GM12891 (cell line): ENCODE measurements around the gene TESK2.
A peak's percentile ranks its signal among the peaks of the same experiment; 100 is the strongest.

Source experiments
- DNase-seq: peaks from one replicate; pipeline ENCODE4 v3.0.0; 2011; ENCODE audit warnings: low spot score; ENCODE audit not compliant: insufficient read length
- FAIRE-seq: peaks from 2 replicates; lab custom pipeline; 2011; peaks lifted over from hg19 to GRCh38; lab: Jason Lieb, UNC
- PAX5 ChIP-seq: IDR thresholded peaks from 2 replicates; pipeline ENCODE4 v1.6.1; 2011; ENCODE audit warnings: low read length, moderate library complexity, mild to moderate bottlenecking; ENCODE audit not compliant: insufficient read depth, severe bottlenecking
- POLR2A ChIP-seq: IDR thresholded peaks from 2 replicates; pipeline ENCODE4 v1.6.1; 2011; ENCODE audit warnings: low read depth, low read length, control low read depth
- POLR2AphosphoS5 ChIP-seq: IDR thresholded peaks from 2 replicates; pipeline ENCODE4 v1.6.1; 2011; ENCODE audit warnings: low read depth, low read length, control low read depth
- POU2F2 ChIP-seq: IDR thresholded peaks from 2 replicates; pipeline ENCODE4 v1.6.1; 2011; ENCODE audit warnings: low read depth, mild to moderate bottlenecking, control low read depth, low read length, moderate library complexity
- SPI1 ChIP-seq: IDR thresholded peaks from 2 replicates; pipeline ENCODE4 v1.6.1; 2011; ENCODE audit warnings: low read depth, low read length, control low read depth
- TAF1 ChIP-seq: IDR thresholded peaks from 2 replicates; pipeline ENCODE4 v1.6.1; 2011; ENCODE audit warnings: low read depth, low read length, control low read depth

TESK2 gene

GRCh38 chr1:45383191-45383590, 107.8 kb downstream of the TESK2 start:
- TF ChIP-seq POLR2AphosphoS5 (no peak), POU2F2 (no peak), PAX5 (no peak), TAF1 (no peak)
- no peak for DNase-seq
- peak; percentile 5 for FAIRE-seq

- FAIRE-seq: peak; percentile 80
- TF ChIP-seq SPI1 (no peak), TAF1 (no peak), POLR2AphosphoS5 (no peak), PAX5 (no peak), POU2F2 (no peak), POLR2A (no peak)
- DNase-seq: no peak
Measured at GRCh38 chr1:45381243-45381642, 109.7 kb downstream of the TESK2 start.

GRCh38 chr1:45380730-45381129, 110.2 kb downstream of the TESK2 start:
- DNase-seq (no peak), FAIRE-seq (peak; percentile 5)
- no peak for TF ChIP-seq POLR2A
- no peak for TF ChIP-seq TAF1
- no peak for TF ChIP-seq SPI1
- no peak for TF ChIP-seq PAX5
- no peak for TF ChIP-seq POLR2AphosphoS5
- TF ChIP-seq POU2F2: no peak

GRCh38 chr1:45380125-45380524, 110.8 kb downstream of the TESK2 start:
- DNase-seq (no peak), FAIRE-seq (peak; percentile 33)
- TF ChIP-seq POLR2A: no peak
- TF ChIP-seq SPI1: peak; percentile 90

GRCh38 chr1:45379524-45379923, 111.4 kb downstream of the TESK2 start:
- no peak for TF ChIP-seq PAX5
- no peak for TF ChIP-seq POLR2AphosphoS5
- no peak for TF ChIP-seq TAF1
- no peak for TF ChIP-seq SPI1
- TF ChIP-seq POLR2A: no peak
- TF ChIP-seq POU2F2: no peak
- no peak for FAIRE-seq
- DNase-seq: no peak

- TF ChIP-seq POU2F2: no peak
- TF ChIP-seq POLR2A: no peak
- TF ChIP-seq TAF1: no peak
- TF ChIP-seq PAX5: no peak
- no peak for TF ChIP-seq POLR2AphosphoS5
- no peak for TF ChIP-seq SPI1
- DNase-seq (no peak), FAIRE-seq (peak; percentile 69)
Measured at GRCh38 chr1:45378184-45378583, 112.8 kb downstream of the TESK2 start.

GRCh38 chr1:45375104-45376090, 115.6 kb downstream of the TESK2 start:
- TF ChIP-seq POU2F2 (no peak), SPI1 (no peak)
- FAIRE-seq: peak; percentile 90
- no peak for DNase-seq

- TF ChIP-seq POLR2A (no peak), TAF1 (no peak), PAX5 (no peak), POU2F2 (no peak), SPI1 (no peak), POLR2AphosphoS5 (no peak)
- FAIRE-seq (peak; percentile 64), DNase-seq (no peak)
Measured at GRCh38 chr1:45373573-45373972, 117.4 kb downstream of the TESK2 start.

GRCh38 chr1:45370575-45370974, 120.4 kb downstream of the TESK2 start:
- FAIRE-seq (peak; percentile 95), DNase-seq (no peak)
- no peak for TF ChIP-seq POLR2AphosphoS5
- TF ChIP-seq POU2F2: no peak
- TF ChIP-seq SPI1: peak; percentile 88
- no peak for TF ChIP-seq POLR2A
- no peak for TF ChIP-seq PAX5
- TF ChIP-seq TAF1: no peak

- FAIRE-seq (peak; percentile 81), DNase-seq (no peak)
Measured at GRCh38 chr1:45365051-45365450, 125.9 kb downstream of the TESK2 start.

More at GRCh38 chr1:45365051-45365450, 125.9 kb downstream of the TESK2 start:
- TF ChIP-seq SPI1 (peak; percentile 78), POLR2AphosphoS5 (no peak)
